ENCODE results near the gene PTPN4. TPM values are rescaled to one million over a fixed set of nuclear protein-coding genes. Genes with fewer than 3 reads are reported as not detected.

PTPN4 gene
- total and polyA plus RNA-seq, 2 of the 13 experiments (the other 11 are each of a cell fraction or from before 2014, with no cell fraction given) = 20.3 to 34.6 TPM

DNA sequence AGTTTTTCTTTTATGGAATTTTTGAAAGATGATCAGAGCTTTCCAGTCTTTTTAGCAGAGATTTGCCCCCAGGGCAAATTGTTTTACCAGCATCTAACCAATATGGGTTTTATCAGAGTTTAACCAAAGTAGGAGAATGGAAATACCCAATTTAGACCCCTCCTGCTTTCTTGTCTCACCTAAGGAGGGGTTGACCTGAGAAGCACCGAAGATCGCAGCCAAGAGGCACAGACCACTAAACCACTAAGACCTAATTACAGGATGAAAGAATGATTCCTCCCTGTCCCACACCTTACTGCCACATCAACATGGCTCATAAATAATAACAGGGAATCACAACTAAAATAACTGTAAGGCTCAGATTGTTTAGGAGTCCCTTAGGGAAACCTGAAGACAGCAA, 141.3 kb downstream of the PTPN4 start (continued):
- TF ChIP-seq, protein P1, sequence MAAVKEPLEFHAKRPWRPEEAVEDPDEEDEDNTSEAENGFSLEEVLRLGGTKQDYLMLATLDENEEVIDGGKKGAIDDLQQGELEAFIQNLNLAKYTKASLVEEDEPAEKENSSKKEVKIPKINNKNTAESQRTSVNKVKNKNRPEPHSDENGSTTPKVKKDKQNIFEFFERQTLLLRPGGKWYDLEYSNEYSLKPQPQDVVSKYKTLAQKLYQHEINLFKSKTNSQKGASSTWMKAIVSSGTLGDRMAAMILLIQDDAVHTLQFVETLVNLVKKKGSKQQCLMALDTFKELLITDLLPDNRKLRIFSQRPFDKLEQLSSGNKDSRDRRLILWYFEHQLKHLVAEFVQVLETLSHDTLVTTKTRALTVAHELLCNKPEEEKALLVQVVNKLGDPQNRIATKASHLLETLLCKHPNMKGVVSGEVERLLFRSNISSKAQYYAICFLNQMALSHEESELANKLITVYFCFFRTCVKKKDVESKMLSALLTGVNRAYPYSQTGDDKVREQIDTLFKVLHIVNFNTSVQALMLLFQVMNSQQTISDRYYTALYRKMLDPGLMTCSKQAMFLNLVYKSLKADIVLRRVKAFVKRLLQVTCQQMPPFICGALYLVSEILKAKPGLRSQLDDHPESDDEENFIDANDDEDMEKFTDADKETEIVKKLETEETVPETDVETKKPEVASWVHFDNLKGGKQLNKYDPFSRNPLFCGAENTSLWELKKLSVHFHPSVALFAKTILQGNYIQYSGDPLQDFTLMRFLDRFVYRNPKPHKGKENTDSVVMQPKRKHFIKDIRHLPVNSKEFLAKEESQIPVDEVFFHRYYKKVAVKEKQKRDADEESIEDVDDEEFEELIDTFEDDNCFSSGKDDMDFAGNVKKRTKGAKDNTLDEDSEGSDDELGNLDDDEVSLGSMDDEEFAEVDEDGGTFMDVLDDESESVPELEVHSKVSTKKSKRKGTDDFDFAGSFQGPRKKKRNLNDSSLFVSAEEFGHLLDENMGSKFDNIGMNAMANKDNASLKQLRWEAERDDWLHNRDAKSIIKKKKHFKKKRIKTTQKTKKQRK (IDR thresholded peaks at IDR 0.05; ENCODE audit: low read length) = no peak
- TF ChIP-seq ZNF337 (CRISPR knock-in tag; IDR thresholded peaks at IDR 0.05; ENCODE audit: borderline replicate concordance, low read depth) = no peak
- TF ChIP-seq, protein P2, sequence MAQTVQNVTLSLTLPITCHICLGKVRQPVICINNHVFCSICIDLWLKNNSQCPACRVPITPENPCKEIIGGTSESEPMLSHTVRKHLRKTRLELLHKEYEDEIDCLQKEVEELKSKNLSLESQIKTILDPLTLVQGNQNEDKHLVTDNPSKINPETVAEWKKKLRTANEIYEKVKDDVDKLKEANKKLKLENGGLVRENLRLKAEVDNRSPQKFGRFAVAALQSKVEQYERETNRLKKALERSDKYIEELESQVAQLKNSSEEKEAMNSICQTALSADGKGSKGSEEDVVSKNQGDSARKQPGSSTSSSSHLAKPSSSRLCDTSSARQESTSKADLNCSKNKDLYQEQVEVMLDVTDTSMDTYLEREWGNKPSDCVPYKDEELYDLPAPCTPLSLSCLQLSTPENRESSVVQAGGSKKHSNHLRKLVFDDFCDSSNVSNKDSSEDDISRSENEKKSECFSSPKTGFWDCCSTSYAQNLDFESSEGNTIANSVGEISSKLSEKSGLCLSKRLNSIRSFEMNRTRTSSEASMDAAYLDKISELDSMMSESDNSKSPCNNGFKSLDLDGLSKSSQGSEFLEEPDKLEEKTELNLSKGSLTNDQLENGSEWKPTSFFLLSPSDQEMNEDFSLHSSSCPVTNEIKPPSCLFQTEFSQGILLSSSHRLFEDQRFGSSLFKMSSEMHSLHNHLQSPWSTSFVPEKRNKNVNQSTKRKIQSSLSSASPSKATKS (CRISPR knock-in tag; IDR thresholded peaks at IDR 0.05) = no peak
- no peak for TF ChIP-seq TBX2 (CRISPR knock-in tag; IDR thresholded peaks at IDR 0.05; ENCODE audit: borderline replicate concordance)
- TF ChIP-seq, protein P3, sequence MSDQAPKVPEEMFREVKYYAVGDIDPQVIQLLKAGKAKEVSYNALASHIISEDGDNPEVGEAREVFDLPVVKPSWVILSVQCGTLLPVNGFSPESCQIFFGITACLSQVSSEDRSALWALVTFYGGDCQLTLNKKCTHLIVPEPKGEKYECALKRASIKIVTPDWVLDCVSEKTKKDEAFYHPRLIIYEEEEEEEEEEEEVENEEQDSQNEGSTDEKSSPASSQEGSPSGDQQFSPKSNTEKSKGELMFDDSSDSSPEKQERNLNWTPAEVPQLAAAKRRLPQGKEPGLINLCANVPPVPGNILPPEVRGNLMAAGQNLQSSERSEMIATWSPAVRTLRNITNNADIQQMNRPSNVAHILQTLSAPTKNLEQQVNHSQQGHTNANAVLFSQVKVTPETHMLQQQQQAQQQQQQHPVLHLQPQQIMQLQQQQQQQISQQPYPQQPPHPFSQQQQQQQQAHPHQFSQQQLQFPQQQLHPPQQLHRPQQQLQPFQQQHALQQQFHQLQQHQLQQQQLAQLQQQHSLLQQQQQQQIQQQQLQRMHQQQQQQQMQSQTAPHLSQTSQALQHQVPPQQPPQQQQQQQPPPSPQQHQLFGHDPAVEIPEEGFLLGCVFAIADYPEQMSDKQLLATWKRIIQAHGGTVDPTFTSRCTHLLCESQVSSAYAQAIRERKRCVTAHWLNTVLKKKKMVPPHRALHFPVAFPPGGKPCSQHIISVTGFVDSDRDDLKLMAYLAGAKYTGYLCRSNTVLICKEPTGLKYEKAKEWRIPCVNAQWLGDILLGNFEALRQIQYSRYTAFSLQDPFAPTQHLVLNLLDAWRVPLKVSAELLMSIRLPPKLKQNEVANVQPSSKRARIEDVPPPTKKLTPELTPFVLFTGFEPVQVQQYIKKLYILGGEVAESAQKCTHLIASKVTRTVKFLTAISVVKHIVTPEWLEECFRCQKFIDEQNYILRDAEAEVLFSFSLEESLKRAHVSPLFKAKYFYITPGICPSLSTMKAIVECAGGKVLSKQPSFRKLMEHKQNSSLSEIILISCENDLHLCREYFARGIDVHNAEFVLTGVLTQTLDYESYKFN (CRISPR knock-in tag; conservative IDR thresholded peaks at IDR 0.05) = no peak
- no peak for TF ChIP-seq PRPF4 (IDR thresholded peaks at IDR 0.05; ENCODE audit: low read depth, low read length, poor library complexity, severe bottlenecking)
- no peak for TF ChIP-seq POLR2AphosphoS5 (IDR thresholded peaks at IDR 0.05; ENCODE audit: low read depth, low read length)
- no peak for TF ChIP-seq HNF4G (IDR thresholded peaks at IDR 0.05; ENCODE audit: borderline replicate concordance, low read depth, low read length)
- TF ChIP-seq HNF4G (CRISPR knock-in tag; IDR thresholded peaks at IDR 0.05; ENCODE audit: borderline replicate concordance, low read depth) = no peak
- TF ChIP-seq, protein P4, sequence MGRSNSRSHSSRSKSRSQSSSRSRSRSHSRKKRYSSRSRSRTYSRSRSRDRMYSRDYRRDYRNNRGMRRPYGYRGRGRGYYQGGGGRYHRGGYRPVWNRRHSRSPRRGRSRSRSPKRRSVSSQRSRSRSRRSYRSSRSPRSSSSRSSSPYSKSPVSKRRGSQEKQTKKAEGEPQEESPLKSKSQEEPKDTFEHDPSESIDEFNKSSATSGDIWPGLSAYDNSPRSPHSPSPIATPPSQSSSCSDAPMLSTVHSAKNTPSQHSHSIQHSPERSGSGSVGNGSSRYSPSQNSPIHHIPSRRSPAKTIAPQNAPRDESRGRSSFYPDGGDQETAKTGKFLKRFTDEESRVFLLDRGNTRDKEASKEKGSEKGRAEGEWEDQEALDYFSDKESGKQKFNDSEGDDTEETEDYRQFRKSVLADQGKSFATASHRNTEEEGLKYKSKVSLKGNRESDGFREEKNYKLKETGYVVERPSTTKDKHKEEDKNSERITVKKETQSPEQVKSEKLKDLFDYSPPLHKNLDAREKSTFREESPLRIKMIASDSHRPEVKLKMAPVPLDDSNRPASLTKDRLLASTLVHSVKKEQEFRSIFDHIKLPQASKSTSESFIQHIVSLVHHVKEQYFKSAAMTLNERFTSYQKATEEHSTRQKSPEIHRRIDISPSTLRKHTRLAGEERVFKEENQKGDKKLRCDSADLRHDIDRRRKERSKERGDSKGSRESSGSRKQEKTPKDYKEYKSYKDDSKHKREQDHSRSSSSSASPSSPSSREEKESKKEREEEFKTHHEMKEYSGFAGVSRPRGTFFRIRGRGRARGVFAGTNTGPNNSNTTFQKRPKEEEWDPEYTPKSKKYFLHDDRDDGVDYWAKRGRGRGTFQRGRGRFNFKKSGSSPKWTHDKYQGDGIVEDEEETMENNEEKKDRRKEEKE (IDR thresholded peaks at IDR 0.05) = no peak
- TF ChIP-seq, protein P5, sequence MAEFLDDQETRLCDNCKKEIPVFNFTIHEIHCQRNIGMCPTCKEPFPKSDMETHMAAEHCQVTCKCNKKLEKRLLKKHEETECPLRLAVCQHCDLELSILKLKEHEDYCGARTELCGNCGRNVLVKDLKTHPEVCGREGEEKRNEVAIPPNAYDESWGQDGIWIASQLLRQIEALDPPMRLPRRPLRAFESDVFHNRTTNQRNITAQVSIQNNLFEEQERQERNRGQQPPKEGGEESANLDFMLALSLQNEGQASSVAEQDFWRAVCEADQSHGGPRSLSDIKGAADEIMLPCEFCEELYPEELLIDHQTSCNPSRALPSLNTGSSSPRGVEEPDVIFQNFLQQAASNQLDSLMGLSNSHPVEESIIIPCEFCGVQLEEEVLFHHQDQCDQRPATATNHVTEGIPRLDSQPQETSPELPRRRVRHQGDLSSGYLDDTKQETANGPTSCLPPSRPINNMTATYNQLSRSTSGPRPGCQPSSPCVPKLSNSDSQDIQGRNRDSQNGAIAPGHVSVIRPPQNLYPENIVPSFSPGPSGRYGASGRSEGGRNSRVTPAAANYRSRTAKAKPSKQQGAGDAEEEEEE (CRISPR knock-in tag; IDR thresholded peaks at IDR 0.05; ENCODE audit: borderline replicate concordance) = no peak
- TF ChIP-seq XRCC5 (optimal IDR thresholded peaks at IDR 0.05; ENCODE audit: low read length) = no peak
- no peak for TF ChIP-seq ZNF639 (CRISPR knock-in tag; conservative IDR thresholded peaks at IDR 0.05)
- TF ChIP-seq ZNF24 (IDR thresholded peaks at IDR 0.05) = no peak

All from HepG2 (cell line).